GM23338 (cell line): ENCODE measurements around the gene NPHP4.

ENCODE experiments used
- CTCF ChIP-seq, 2 experiments: fragments of 200-600 bp in 1 of 2; sonication (generic) in 1 of 2; conservative IDR thresholded peaks; 2 replicates each; pipeline versions ENCODE4 v1.5.1 to v1.6.1; 2016 to 2017; ENCODE audit warnings: antibody characterized with exemption in 2 of 2, low read depth in 2 of 2, mild to moderate bottlenecking in 2 of 2, moderate library complexity in 1 of 2
- EZH2 ChIP-seq: fragments of 200-600 bp; sonication (generic); IDR thresholded peaks from one replicate; pipeline ENCODE4 v1.8.0; 2017; ENCODE audit warnings: antibody characterized with exemption, mild to moderate bottlenecking, low read depth; ENCODE audit not compliant: unreplicated experiment
- EZH2phosphoT487 ChIP-seq: fragments of 200-600 bp; sonication (generic); IDR thresholded peaks from one replicate; pipeline ENCODE4 v1.8.1; 2018; ENCODE audit warnings: antibody characterized with exemption; ENCODE audit not compliant: unreplicated experiment
- JUNB ChIP-seq: IDR thresholded peaks from one replicate; pipeline ENCODE4 v1.6.1; 2016; ENCODE audit warnings: antibody characterized with exemption; ENCODE audit not compliant: unreplicated experiment
- POLR2AphosphoS5 ChIP-seq: IDR thresholded peaks from 2 replicates; pipeline ENCODE4 v1.6.1; 2016; ENCODE audit warnings: antibody characterized with exemption, low read depth
- REST ChIP-seq: IDR thresholded peaks from one replicate; pipeline ENCODE4 v1.6.1; 2018; ENCODE audit warnings: antibody characterized with exemption; ENCODE audit not compliant: unreplicated experiment
- STAT1 ChIP-seq: IDR thresholded peaks from one replicate; pipeline ENCODE4 v1.6.1; 2016; ENCODE audit warnings: antibody characterized with exemption; ENCODE audit not compliant: unreplicated experiment

- TF ChIP-seq POLR2AphosphoS5 (no peak), REST (no peak), JUNB (no peak), STAT1 (no peak), EZH2phosphoT487 (no peak), CTCF (conservative IDR thresholded peaks at IDR 0.05; ENCODE audit: low read depth in 2 of 2) (no peak), EZH2 (no peak)
These were observed 59.2 kb downstream of the NPHP4 start for GRCh38 chr1:5933050-5933449.
